ENCODE data around the gene PDZD2.
"Not testable (repeated sequence)": the region's sequence is repeated elsewhere in the genome, so short reads cannot be mapped to it uniquely, and the experiment has no call there.

PDZD2 gene

GRCh38 chr5:31733371-31733770 lies 94.4 kb downstream of the PDZD2 start:
- no peak for DNase-seq (ENCODE audit: low spot score)

- no peak for DNase-seq (ENCODE audit: low spot score)
These were observed 97.2 kb downstream of the PDZD2 start for GRCh38 chr5:31736127-31736526.

DNA sequence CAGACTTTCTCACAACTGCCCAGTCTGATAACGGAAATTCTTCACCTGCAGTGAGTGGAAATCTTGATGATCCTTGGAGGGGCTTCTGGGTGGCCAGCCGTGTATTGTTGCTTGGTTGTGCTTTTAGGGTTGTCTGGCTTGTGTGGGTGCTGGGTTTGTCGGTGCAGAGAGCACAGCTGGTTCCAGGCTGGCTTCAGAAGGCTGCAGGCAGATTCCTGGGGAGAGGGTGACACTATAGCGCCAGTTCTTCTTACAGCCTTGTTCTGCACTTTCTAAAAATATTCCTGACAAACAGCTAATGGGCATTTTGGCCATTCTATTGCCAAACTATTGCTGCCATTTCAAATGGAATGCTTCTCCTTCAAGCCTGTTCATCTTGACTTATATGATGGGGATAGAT lies 99.3 kb downstream of the PDZD2 start:
- no peak for DNase-seq (ENCODE audit: low spot score)

DNA sequence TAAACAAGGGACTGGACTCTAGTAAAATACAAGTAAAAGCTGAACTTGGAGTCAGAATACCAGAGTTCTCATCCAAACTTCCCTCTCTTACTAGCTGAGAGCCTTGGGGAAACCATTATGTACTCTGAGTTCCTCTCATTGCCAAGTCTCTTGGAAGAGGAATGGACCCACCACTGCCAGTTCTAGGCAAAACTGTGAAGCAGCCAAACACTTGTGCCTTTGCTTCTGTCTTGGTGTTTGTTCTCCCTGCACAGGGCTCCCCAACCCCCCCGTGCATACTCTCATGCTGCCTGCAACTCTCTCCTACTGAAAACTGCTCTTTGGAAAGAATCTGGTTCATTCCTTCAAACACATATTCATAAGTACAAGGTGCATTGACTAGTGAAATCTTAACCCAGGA lies 102.6 kb downstream of the PDZD2 start:
- no peak for DNase-seq (ENCODE audit: low spot score)

DNA sequence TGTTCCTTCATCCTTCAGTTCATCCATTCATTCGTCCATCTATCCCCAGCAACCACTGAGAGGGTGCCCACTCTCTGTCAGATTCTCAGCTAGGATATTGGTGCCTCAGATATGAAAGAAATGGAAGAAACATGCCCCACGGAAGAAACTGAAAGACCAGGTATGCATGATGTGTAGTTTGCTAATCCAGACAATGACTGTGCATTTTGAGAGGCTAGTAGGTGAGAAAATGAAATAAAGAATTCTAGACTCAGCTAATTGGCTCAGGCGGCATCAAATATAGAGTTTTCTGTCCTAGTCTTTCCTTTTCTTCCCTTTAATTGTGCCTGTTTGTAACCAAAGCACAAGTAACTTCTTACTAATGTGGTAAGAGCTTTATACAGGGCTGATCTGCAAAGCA lies 104.7 kb downstream of the PDZD2 start:
- no peak for DNase-seq (ENCODE audit: low spot score)

GRCh38 chr5:31748458-31749172 lies 109.7 kb downstream of the PDZD2 start:
- no peak for DNase-seq (ENCODE audit: low spot score)

DNA sequence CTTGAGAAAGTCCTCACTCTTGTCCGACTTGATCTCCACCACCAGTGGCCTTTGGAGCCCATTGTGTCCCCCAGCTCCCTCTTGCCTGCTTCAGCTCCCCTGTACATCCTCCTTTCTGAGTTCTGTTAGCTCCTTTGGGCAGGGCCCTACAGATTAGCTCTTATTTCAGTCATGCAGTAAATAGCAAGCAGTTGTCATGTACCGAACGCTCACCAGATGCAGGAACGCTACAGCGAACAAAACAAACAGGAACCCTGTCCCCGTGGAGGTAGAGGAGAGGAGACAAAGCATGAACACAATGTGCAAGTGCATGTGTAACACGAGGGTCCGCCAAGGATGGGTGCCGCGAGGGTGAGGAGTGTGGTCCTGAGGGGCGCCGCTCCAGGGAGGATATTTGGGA lies 111.3 kb downstream of the PDZD2 start:
- no peak for DNase-seq (ENCODE audit: low spot score)

GRCh38 chr5:31751610-31752009 lies 112.7 kb downstream of the PDZD2 start:
- no peak for DNase-seq (ENCODE audit: low spot score)

DNA sequence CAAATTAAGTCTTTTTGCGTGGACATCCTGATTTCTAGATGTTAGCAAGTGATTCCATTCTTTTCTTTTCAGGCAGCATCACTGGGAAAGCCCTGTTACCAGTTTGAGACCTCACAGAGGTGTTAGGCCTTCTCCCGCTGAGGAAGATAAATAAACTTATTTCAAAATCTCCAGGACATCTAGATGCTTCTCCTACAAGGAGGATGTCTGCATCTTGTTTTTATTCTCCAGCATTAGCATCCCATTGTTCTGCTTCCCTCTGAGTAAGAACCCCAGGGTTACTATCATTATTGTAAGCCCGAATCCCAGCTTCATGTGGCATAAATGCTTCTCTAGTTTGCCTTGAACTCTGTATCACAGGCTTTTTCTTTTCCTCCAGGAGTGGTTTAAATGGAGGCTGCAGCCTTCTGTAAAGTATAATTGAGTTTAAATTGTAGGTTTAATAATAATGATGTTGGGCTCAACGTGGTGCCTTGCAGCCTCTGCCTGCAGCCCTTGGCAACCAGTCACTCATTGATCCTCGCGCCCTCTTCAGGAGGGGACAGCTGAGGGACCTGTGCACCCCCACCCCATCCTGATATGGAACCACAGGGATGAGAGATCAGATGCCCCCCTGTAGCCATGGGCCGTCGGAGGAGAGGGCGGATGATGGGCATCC lies 114.9 kb downstream of the PDZD2 start:
- no peak for DNase-seq (ENCODE audit: low spot score)

GRCh38 chr5:31754358-31754704 lies 115.4 kb downstream of the PDZD2 start:
- DNase-seq (ENCODE audit: low spot score) = no peak

GRCh38 chr5:31754741-31755675 lies 116.1 kb downstream of the PDZD2 start:
- no peak for DNase-seq (ENCODE audit: low spot score)

DNA sequence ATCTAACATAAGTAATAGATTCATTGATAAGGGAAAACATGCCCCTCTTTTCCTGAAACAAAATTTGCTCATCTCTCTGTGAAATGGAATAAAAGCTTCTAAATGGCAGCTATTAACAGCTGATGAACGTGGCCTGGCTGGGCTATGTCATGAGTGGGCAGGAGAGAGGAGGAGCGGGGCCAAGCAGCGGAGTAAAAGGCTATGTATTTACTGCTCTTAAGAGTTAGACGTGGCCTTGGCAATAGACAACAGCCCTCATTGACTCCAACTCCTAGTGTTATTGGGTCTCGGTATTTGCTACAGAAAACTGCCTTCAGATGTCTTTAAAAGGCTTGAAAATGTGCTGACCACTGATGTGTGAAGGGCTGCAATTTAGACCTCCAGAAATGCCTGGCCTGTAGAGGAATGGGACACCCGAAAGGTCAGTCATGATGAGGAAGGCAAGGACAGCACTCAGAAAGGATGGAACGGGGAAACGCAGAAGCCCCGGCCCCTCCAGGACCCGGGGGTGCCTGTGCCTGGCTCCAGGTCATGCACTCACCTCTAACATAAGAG lies 116.8 kb downstream of the PDZD2 start:
- no peak for DNase-seq (ENCODE audit: low spot score)

- no peak for DNase-seq (ENCODE audit: low spot score)
These were observed 118.9 kb downstream of the PDZD2 start for GRCh38 chr5:31757806-31758205.

DNA sequence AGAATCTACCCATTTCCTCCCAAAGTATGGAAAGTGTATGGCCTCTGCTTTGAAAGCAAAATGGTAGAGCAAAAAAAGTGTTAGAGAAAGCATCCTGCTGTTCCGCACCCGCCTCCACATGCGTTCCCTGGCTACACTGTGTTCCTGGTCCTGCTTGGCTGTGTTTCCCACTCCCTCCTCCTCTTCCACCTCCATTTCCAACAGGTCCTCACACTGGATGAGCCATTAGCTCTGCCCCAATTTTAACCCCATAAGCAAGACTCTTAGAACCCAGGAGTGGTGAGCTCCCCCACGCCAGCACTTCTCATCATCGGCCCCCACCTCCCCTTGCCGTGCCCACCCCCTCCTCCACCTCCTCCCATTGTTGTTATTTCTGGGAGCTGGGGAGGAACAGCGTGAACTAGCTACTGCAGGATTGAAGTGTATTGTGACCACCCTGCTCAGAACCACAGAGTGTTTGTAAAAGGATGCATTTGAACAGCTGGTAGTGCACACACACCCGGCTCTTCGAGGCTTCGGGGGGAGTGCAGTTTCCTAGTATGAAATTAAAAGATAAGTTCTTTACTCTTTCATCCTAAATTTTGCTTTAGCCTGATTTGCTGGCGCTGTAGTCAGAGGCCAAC lies 120.0 kb downstream of the PDZD2 start:
- DNase-seq (ENCODE audit: low spot score) = no peak

GRCh38 chr5:31759925-31760324 lies 121.0 kb downstream of the PDZD2 start:
- DNase-seq (ENCODE audit: low spot score) = no peak

- DNase-seq (ENCODE audit: low spot score) = no peak
These were observed 122.9 kb downstream of the PDZD2 start for GRCh38 chr5:31761877-31762276.

DNA sequence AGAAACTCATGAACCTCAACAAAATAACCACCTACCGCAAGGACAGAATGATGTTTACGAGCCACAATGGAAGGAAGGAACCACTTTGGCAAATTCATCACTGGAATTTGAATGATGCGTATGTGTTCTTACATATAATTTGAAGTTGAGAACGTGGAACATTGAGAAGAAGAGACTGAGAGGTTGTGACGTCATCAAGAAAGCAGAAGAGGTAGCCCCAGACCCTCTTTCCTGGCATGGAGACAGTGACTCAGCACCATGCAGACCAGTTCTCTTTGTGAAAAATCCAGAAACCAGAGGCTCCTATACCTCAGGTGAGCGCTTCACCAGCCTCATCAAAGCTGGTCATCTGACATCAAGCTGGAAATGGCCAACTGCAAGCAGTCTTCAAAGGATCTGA lies 124.5 kb downstream of the PDZD2 start:
- no peak for DNase-seq (ENCODE audit: low spot score)

DNA sequence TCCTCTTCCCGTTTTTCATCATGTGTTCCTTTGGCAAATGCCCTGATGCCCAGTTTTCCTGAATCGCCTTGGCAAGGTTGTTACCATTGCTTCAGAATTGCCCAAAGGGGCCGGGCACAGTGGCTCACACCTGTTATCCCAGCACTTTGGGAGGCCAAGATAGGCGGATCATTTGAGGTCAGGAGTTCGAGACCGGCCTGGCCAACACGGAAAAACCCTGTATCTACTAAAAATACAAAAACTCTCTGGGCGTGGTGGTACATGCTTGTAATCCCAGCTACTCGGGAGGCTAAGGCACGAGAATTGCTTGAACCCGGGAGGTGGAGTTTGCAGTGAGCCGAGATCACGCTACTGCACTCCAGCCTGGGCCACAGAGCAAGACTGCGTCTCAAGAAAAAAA lies 125.8 kb downstream of the PDZD2 start:
- not testable (repeated sequence) for DNase-seq (ENCODE audit: low spot score)

GRCh38 chr5:31767335-31768031 lies 128.6 kb downstream of the PDZD2 start:
- DNase-seq (ENCODE audit: low spot score) = no peak

DNA sequence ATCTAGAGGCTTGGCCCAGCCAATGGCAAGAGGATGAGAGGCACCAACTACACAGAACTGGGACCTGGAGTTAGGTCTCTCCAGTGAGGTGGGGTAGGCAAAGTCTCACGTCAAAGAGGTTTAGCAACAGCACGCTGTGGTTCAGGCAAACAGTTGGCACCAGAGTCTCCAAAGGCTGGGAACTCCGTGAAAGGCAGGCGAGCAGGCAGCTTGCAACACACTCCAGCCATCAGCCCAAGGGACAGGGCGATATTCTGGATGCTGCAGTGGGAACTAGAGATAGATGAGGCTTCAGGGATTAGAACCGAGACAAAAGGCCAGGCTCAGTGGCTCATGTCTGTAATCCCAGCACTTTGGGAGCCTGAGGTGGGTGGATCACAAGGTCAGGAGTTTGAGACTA lies 129.1 kb downstream of the PDZD2 start:
- DNase-seq (ENCODE audit: low spot score) = no peak

DNA sequence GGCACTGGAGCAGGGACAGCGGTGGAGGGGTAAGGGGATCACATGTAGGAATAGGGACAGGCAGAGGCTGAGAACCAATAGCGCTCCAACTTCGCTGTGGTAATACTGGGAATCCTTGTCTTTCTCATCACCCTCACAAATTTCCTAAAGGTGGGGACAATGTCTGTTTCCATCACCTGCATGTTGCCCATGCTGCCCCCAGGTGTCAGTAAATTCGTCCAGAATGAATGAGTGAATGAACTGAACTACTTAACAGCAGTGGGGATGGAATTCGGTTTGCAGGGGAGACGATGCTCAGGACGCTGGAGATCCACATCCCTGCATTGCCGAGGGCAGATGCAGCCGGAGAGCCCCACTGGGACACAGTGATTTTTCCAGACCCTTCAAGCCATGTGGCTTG lies 129.9 kb downstream of the PDZD2 start:
- no peak for DNase-seq (ENCODE audit: low spot score)

DNA sequence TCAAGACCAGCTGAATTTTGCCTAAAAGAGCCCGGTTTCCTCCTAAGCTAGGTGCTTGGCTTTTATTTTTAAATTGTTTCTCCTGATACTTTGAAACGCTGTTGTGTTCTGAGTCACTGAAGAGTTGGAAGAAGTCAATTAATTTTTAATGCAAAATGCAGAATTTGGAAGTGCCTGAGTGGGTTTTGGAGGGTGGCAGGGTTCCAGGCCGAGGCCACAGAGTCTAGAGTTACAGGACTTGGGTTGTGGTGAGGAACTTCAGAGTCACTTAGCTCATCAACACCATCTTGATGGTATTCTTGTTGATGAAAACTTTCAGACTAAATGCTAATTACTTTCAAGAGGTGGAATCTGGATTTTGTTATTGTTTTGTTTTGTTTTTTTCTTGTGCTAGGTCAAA lies 130.6 kb downstream of the PDZD2 start:
- no peak for DNase-seq (ENCODE audit: low spot score)
